AG04449 (cell line): Measurements from ENCODE around the gene RCBTB1.
A peak's percentile ranks its signal among the peaks of the same experiment; 100 is the strongest.
"Not testable (repeated sequence)": the region's sequence is repeated elsewhere in the genome, so short reads cannot be mapped to it uniquely, and the experiment has no call there.

Experiments
- CTCF ChIA-PET: fragments of 350-600 bp; formaldehyde crosslinking; extraction: SDS; loops from one replicate; lab custom pipeline; 2021; ENCODE audit warnings: antibody characterized with exemption; lab: Yijun Ruan, JAX
- POLR2A ChIA-PET: fragments of 400-600, 350-600 bp; formaldehyde crosslinking; extraction: SDS; loops from one replicate; lab custom pipeline; 2020; ENCODE audit warnings: antibody characterized with exemption, inconsistent platforms; lab: Yijun Ruan, JAX
- DNase-seq: peaks from one replicate; pipeline ENCODE4 v3.0.0-alpha.2; 2010; ENCODE audit warnings: low read depth, low spot score
- H3K4me3 ChIP-seq: 2 replicates; pipeline ENCODE4 v1.5.1; 2011; ENCODE audit warnings: low read depth, mild to moderate bottlenecking, control low read depth, low read length
- TF ChIP-seq, protein P1 (sequence below): IDR thresholded peaks from one replicate; pipeline ENCODE4 v1.5.1; 2011; ENCODE audit warnings: mild to moderate bottlenecking, moderate library complexity, low read length, control low read depth, inconsistent platforms; ENCODE audit not compliant: insufficient read depth; ENCODE audit errors: missing control alignments

The RCBTB1 gene

DNA sequence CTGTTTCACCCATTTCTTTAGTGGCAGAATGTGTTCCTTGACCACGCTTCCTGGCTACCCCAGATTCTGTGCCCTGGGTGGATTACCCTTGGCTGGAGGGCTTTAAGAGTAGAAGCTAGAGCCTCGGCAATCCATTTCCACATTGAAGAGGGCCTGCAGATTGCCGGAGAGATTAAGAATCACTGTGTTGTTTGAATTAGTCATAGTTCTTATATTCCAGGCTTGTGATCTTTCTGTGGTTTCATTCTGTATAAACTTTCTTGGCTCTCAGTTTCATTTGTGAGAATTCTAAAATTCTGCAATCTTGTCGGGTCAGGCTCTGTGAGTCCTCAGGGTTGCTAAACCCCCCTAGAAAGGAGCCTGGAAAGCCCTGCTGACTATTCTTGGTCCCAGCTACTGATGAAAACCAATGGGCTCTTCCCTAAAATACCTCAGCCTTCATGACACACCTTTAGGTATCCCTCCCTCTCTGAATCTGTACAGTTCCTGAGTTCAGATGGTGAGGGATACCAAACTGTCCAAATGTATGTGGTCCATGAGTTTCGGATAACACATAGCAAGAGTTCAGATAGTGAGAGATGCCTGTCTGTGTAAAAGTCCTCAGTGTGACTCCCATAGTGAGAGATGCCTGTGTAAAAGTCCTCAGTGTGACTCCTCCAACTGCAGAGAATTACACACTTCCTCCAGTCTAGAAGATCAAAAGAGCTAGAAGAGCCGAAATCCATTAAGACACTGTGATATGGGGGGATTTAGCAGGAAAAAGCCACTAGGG lies 85.3 kb downstream of the RCBTB1 start:
- ChIA-PET POLR2A (no interaction called here), CTCF (no interaction called here)
- peak overlapping the region; percentile 24 for H3K4me3 ChIP-seq
- TF ChIP-seq, protein P1, sequence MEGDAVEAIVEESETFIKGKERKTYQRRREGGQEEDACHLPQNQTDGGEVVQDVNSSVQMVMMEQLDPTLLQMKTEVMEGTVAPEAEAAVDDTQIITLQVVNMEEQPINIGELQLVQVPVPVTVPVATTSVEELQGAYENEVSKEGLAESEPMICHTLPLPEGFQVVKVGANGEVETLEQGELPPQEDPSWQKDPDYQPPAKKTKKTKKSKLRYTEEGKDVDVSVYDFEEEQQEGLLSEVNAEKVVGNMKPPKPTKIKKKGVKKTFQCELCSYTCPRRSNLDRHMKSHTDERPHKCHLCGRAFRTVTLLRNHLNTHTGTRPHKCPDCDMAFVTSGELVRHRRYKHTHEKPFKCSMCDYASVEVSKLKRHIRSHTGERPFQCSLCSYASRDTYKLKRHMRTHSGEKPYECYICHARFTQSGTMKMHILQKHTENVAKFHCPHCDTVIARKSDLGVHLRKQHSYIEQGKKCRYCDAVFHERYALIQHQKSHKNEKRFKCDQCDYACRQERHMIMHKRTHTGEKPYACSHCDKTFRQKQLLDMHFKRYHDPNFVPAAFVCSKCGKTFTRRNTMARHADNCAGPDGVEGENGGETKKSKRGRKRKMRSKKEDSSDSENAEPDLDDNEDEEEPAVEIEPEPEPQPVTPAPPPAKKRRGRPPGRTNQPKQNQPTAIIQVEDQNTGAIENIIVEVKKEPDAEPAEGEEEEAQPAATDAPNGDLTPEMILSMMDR = no peak
- peak; percentile 45 for DNase-seq

DNA sequence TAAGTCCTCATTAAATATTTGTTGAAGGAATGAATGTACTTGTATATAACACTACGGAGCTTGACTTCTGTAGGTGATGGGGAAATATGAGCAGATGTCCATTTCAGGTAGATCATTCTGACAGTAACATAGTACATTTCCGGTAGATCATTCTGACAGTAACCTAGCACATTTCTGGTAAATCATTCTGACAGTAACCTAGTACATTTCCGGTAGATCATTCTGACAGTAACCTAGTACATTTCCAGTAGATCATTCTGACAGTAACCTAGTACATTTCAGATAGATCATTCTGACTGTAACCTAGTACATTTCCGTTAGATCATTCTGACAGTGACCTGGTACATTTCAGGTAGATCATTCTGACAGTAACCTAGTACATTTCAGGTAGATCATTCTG lies 87.2 kb downstream of the RCBTB1 start:
- ChIA-PET POLR2A (no interaction called here), CTCF (no interaction called here)
- TF ChIP-seq, protein P1 = no peak
- no peak for DNase-seq
- H3K4me3 ChIP-seq = no peak overlapping the region

DNA sequence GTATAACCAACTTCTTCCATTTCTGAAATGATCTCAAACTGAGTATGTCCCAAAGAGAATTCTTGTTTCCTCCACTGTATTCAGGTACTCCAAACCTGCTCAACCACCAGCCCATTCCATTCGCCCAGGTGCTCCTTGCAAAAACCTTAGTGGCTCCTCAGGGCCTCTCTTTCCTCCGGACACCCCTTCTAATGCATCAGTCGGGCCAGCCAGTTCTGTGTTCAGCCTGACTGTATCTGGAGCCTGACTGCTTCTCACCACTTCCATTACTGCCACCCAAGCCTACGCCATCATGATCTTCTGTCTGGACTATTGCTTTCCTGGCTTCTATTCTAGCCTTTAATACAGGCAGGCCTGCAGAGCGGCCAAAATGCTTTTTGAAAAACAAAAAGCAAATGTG lies 88.1 kb downstream of the RCBTB1 start:
- TF ChIP-seq, protein P1 = no peak
- CTCF ChIA-PET = no interaction called here
- POLR2A ChIA-PET = no interaction called here
- no peak for DNase-seq
- H3K4me3 ChIP-seq = no peak overlapping the region

DNA sequence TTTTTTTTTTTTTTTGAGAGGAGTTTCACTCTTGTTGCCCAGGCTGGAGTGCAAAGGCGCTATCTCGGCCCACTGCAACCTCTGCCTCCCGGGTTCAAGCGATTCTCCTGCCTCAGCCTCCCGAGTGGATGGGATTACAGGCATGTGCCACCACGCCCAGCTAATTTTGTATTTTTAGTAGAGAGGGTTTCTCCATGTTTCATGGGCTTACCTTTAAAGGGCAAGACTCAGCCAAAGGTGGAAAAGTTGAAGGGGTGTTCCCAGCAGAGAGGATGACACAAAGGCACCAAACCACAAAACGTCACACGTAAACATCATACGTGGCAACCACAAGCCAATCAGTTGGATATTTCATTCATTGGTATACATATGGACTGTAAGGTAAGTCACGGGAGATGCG lies 88.5 kb downstream of the RCBTB1 start:
- CTCF ChIA-PET = interaction anchor here (0.7 kb wide), 1 partner anchor 19 kb away, joined by 3 read pairs; no protein-coding TSS in a partner anchor
- POLR2A ChIA-PET = interaction anchor here (0.6 kb wide), 1 partner anchor 15 kb away, joined by 3 read pairs; no protein-coding TSS in a partner anchor
- DNase-seq, H3K4me3 ChIP-seq: not testable (repeated sequence)

DNA sequence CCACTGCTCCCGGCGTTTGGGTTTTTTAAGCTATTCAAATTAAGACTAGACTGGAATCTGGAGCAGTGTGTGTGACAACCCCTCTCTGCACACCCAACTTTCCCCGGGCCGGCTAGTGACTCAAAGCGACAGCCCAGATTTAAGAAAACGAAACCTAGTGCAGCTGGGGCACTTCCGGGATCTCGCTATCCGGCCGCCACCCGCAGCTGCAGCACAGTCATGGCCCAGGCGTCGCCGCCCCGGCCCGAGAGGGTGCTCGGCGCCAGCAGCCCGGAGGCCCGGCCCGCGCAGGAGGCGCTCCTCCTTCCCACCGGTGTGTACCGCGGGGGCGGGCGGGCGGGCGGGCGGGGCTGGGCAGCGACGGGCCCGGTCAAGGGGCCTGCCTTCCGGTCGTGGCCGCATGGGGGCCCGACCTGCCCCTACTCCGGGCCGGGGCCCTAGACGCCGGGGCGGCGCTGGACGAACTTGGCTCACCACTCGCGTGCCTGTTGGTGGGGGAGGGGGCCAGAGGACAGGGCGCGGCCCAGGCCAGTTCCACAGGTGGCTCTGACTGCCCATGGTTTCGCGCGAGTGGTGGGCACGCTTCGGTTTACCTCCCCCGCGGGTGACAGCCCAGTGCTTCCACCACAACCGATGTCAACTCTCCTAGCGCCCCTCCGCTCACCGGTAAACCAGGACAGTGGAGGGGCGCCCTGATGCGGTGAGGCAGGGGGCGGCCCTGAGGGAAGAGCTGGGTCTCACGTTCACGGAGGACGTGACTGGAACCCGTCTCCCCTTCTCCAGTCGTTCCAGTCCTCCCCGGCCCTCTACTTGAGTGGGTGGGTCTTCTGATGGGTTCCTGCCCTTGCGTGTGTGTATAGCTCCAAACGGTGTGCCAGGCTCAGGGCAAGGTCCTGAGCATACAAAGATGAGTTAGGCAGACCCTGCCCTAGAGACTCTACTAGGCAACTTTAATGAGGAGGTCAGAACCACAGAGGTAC lies 89.3 kb downstream of the RCBTB1 start, which contains the start of gene PHF11:
PHF11 (plus strand) TSS at position 171 of the 980 bp plus-strand sequence; CDS start at position 220, 49 bp downstream.
- ChIA-PET POLR2A (interaction anchor here (0.6 to 1.0 kb wide), 2 partner anchors 16 to 52 kb away, joined by 3 to 5 read pairs; partner anchors contain the start of genes CAB39L and SETDB2), CTCF (interaction anchor here (0.6 to 0.8 kb wide), 3 partner anchors 18 to 110 kb away, joined by 3 read pairs; partner anchors contain the start of genes CAB39L and SETDB2)
- H3K4me3 ChIP-seq = peak within 1 kb of the TSS; percentile 62
- TF ChIP-seq, protein P1 = no peak
- DNase-seq = no peak

DNA sequence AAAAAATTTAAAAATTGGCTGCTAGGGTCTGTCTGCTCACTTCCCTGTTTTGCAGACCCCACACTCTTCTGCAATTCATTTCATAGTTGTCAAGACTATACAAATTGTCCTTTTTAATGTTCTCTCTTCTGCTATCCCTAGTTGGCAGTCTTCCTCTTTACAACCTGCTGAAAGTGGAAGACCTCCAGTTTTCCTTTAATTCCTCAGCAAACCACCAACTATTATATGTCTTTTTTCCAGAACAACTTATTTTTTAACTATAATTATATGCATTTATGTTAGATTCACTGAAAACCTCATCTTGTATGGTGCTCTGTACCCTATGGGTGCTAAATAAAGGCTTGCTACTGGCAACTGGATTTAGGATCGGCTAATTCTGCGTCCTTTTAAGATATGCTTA lies 90.7 kb downstream of the RCBTB1 start:
- no peak for DNase-seq
- H3K4me3 ChIP-seq = peak overlapping the region; percentile 62
- ChIA-PET POLR2A (no interaction called here), CTCF (interaction anchor here (2.0 kb wide), 1 partner anchor 12 kb away, joined by 6 read pairs; no protein-coding TSS in a partner anchor)
- TF ChIP-seq, protein P1 = no peak
